PC-9 (cell line): ENCODE results near the gene POMGNT1. TPM values are rescaled to one million over a fixed set of nuclear protein-coding genes. Genes with fewer than 3 reads are reported as not detected.

Experiments
- BruUV-seq: library from RNA; stranded (reverse); fragments of 400-500 nt; replicated peaks from 2 replicates; lab custom pipeline; 2021; lab: Mats Ljungman, UMichigan
- CTCF ChIA-PET: fragments of 300-600 bp; sonication (Branson Sonifier 250); formaldehyde crosslinking; loops from one replicate; lab custom pipeline; 2022; ENCODE audit warnings: antibody characterized with exemption; lab: Charles Lee
- POLR2A ChIA-PET: fragments of 300-600 bp; sonication (Branson Sonifier 250); formaldehyde crosslinking; loops from one replicate; lab custom pipeline; 2022; ENCODE audit warnings: antibody characterized with exemption; ENCODE audit not compliant: unreplicated experiment; lab: Charles Lee
- DNase-seq, 2 experiments: peaks; one replicate each; pipeline versions ENCODE4 v3.0.0 to v3.0.0-alpha.2; 2015 to 2022; ENCODE audit warnings: mixed read lengths in 1 of 2
- H2AFZ ChIP-seq: fragments of 200-600 bp; sonication (generic); 2 replicates; pipeline ENCODE4 v1.8.1; 2017; ENCODE audit warnings: antibody characterized with exemption
- H3F3A ChIP-seq: fragments of 200-600 bp; sonication (generic); 2 replicates; pipeline ENCODE4 v1.8.1; 2017; ENCODE audit warnings: antibody characterized with exemption, mild to moderate bottlenecking, low read depth; ENCODE audit not compliant: insufficient read depth
- H3K27ac ChIP-seq: fragments of 200-600 bp; sonication (generic); 2 replicates; pipeline ENCODE4 v1.6.1; 2016; ENCODE audit warnings: mixed run types
- H3K27me3 ChIP-seq: fragments of 200-600 bp; sonication (generic); 2 replicates; pipeline ENCODE4 v1.6.1; 2016; ENCODE audit warnings: low read depth, mixed run types; ENCODE audit not compliant: insufficient read depth
- H3K36me3 ChIP-seq: fragments of 200-600 bp; sonication (generic); 2 replicates; pipeline ENCODE4 v1.6.1; 2016; ENCODE audit warnings: low read depth, mixed run types
- H3K4me1 ChIP-seq: fragments of 200-600 bp; sonication (generic); replicated peaks from 2 replicates; pipeline ENCODE4 v1.6.1; 2016; ENCODE audit warnings: mixed run types; ENCODE audit not compliant: insufficient read depth
- H3K4me2 ChIP-seq: fragments of 200-600 bp; sonication (generic); 2 replicates; pipeline ENCODE4 v1.6.1; 2017; ENCODE audit warnings: mixed run types
- H3K4me3 ChIP-seq: fragments of 200-600 bp; sonication (generic); 2 replicates; pipeline ENCODE4 v1.6.1; 2016; ENCODE audit warnings: mixed run types
- H3K79me2 ChIP-seq: fragments of 200-600 bp; sonication (generic); 2 replicates; pipeline ENCODE4 v1.6.1; 2017; ENCODE audit warnings: low read depth, mixed run types
- H3K9me2 ChIP-seq: fragments of 200-600 bp; sonication (generic); 2 replicates; pipeline ENCODE4 v1.8.1; 2017; ENCODE audit warnings: mild to moderate bottlenecking; ENCODE audit not compliant: insufficient read depth
- H3K9me3 ChIP-seq: fragments of 200-600 bp; sonication (generic); 2 replicates; pipeline ENCODE4 v1.8.1; 2016; ENCODE audit warnings: low read depth; ENCODE audit not compliant: insufficient read depth
- H4K20me1 ChIP-seq: fragments of 200-600 bp; sonication (generic); 2 replicates; pipeline ENCODE4 v1.8.1; 2017; ENCODE audit not compliant: insufficient read depth
- CTCF ChIP-seq: fragments of 200-600 bp; sonication (generic); conservative IDR thresholded peaks from 2 replicates; pipeline ENCODE4 v1.6.1; 2017; ENCODE audit warnings: mixed run types, antibody characterized with exemption, mild to moderate bottlenecking, moderate library complexity
- EZH2 ChIP-seq: fragments of 200-600 bp; sonication (generic); IDR thresholded peaks from 2 replicates; pipeline ENCODE4 v1.8.0; 2017; ENCODE audit warnings: antibody characterized with exemption, low read depth
- intact Hi-C: fragments of 100-400 bp; cut with micrococcal nuclease; formaldehyde crosslinking; loops from one replicate; pipeline ENCODE4 v1.10.0; 2022; ENCODE audit not compliant: unreplicated experiment
- total RNA-seq: library from RNA; stranded (reverse); gene quantifications from 2 replicates; pipeline ENCODE4 v1.2.3, GENCODE V29; 2021

The POMGNT1 gene
- total RNA-seq, 1 experiment from 2014 or later, result 82.6 TPM

- H3K9me2 ChIP-seq, result no peaks in the 10 kb centered on the region
- peak; percentile 90 to 97 for DNase-seq
- H3K4me3 ChIP-seq, result peak overlapping the region; percentile 83
- peaks cover 54% of the 10 kb centered on the region for H3F3A ChIP-seq
- no peaks in the 10 kb centered on the region for H3K27me3 ChIP-seq
- intact Hi-C loops, result loop anchor here (1.0 to 10.0 kb wide), 6 partner anchors 43 to 1165 kb away; partner anchors contain the start of genes HECTD3, HPDL, LRRC41 and MAST2
- H3K4me1 ChIP-seq, result peaks cover 65% of the 10 kb centered on the region
- peaks cover 14% of the 10 kb centered on the region for H3K36me3 ChIP-seq
- H3K79me2 ChIP-seq, result peaks cover 41% of the 10 kb centered on the region
- H2AFZ ChIP-seq, result no peak overlapping the region
- H3K4me2 ChIP-seq, result peak overlapping the region; percentile 97
- CTCF ChIA-PET, result interaction anchor here (0.9 to 4.4 kb wide), 3 partner anchors 18 to 96 kb away, joined by 3 to 58 read pairs (median 7); partner anchors contain the start of gene POMGNT1
- H3K9me3 ChIP-seq, result no peaks in the 10 kb centered on the region
- TF ChIP-seq EZH2 (no peak), CTCF (peak; percentile 42; the same call in 1 of the 2 replicates)
- POLR2A ChIA-PET, result no interaction called here
- H4K20me1 ChIP-seq, result no peaks in the 10 kb centered on the region
- peak overlapping the region; percentile 91 for H3K27ac ChIP-seq
- BruUV-seq, result no TSS peak
These were observed 18.1 kb downstream of the POMGNT1 start for GRCh38 chr1:46180082-46180616.

- intact Hi-C loops, result loop anchor here (1.0 to 10.0 kb wide), 11 partner anchors 44 to 1165 kb away; partner anchors contain the start of genes HECTD3, HPDL, IPP and LRRC41
- Histone ChIP-seq H3F3A (peaks cover 51% of the 10 kb centered on the region), H3K36me3 (peaks cover 6% of the 10 kb centered on the region), H3K4me3 (peak overlapping the region; percentile 83; the same call in 1 of the 2 replicates), H3K27ac (peak overlapping the region; percentile 91), H3K4me2 (peak overlapping the region; percentile 97), H3K27me3 (no peaks in the 10 kb centered on the region), H3K4me1 (peaks cover 65% of the 10 kb centered on the region), H3K9me2 (no peaks in the 10 kb centered on the region), H2AFZ (no peak overlapping the region; the same call in 1 of the 2 replicates), H4K20me1 (no peaks in the 10 kb centered on the region), H3K79me2 (peaks cover 33% of the 10 kb centered on the region), H3K9me3 (no peaks in the 10 kb centered on the region)
- ChIA-PET CTCF (interaction anchor here (0.6 to 1.0 kb wide), 4 partner anchors 65 to 296 kb away, joined by 3 to 7 read pairs (median 4); no protein-coding TSS in a partner anchor), POLR2A (interaction anchor here (0.6 kb wide), 3 partner anchors 132 to 688 kb away, joined by 4 to 13 read pairs (median 5); no protein-coding TSS in a partner anchor)
- TF ChIP-seq EZH2 (no peak), CTCF (peak; percentile 95)
- DNase-seq, result peak; percentile 74 to 88
- no TSS peak for BruUV-seq
These were observed 18.8 kb downstream of the POMGNT1 start for GRCh38 chr1:46179138-46180081.

- intact Hi-C loops, result no loop called here
- H3K9me3 ChIP-seq, result no peaks in the 10 kb centered on the region
- no TSS peak for BruUV-seq
- H3K27ac ChIP-seq, result peak within 1 kb of the TSS; percentile 99
- no peak for TF ChIP-seq CTCF
- H4K20me1 ChIP-seq, result no peaks in the 10 kb centered on the region
- H2AFZ ChIP-seq, result 0 out of 2 replicates have a peak within 1 kb of the TSS, but pooled peaks have one; percentile 7
- H3K4me2 ChIP-seq, result peak within 1 kb of the TSS; percentile 86
- peaks cover 74% of the 10 kb centered on the region for H3K4me1 ChIP-seq
- ChIA-PET CTCF (no interaction called here), POLR2A (interaction anchor here (0.6 kb wide), 1 partner anchor 600 kb away, joined by 6 read pairs; no protein-coding TSS in a partner anchor)
- DNase-seq, result no peak
- H3K27me3 ChIP-seq, result no peaks in the 10 kb centered on the region
- H3K79me2 ChIP-seq, result peaks cover 26% of the 10 kb centered on the region
- H3K4me3 ChIP-seq, result peak within 1 kb of the TSS; percentile 30; the same call in 1 of the 2 replicates
- H3K9me2 ChIP-seq, result no peaks in the 10 kb centered on the region
- H3F3A ChIP-seq, result peaks cover 49% of the 10 kb centered on the region
- H3K36me3 ChIP-seq, result no peaks in the 10 kb centered on the region
These were observed 21.9 kb downstream of the POMGNT1 start, which contains the start of gene P3R3URF for GRCh38 chr1:46176211-46176865. Gene P3R3URF, minus strand, starts transcription at chr1:46176488. Its CDS starts 17 bp downstream, at chr1:46176471.
